Bronchial epithelial cell (primary cell): ENCODE measurements around the gene RPL7A. TPM values are rescaled to one million over a fixed set of nuclear protein-coding genes. Genes with fewer than 3 reads are reported as not detected.
"Not testable (repeated sequence)": the region's sequence is repeated elsewhere in the genome, so short reads cannot be mapped to it uniquely, and the experiment has no call there.

Experiments used
- DNase-seq: peaks from one replicate; pipeline ENCODE4 v3.0.0-alpha.2; 2010; ENCODE audit warnings: low read depth
- FAIRE-seq: peaks from 2 replicates; lab custom pipeline; 2011; peaks lifted over from hg19 to GRCh38; lab: Jason Lieb, UNC
- H3K27me3 ChIP-seq: 2 replicates; pipeline ENCODE4 v1.5.1; 2011; ENCODE audit warnings: low read length; ENCODE audit not compliant: control insufficient read depth, insufficient read depth
- H3K36me3 ChIP-seq: 2 replicates; pipeline ENCODE4 v1.5.1; 2011; ENCODE audit warnings: low read length; ENCODE audit not compliant: control insufficient read depth, insufficient read depth
- H3K4me3 ChIP-seq: 2 replicates; pipeline ENCODE4 v1.5.1; 2011; ENCODE audit warnings: mild to moderate bottlenecking, low read depth, low read length, control low read depth
- CTCF ChIP-seq: IDR thresholded peaks from 2 replicates; pipeline ENCODE4 v1.5.1; 2011; ENCODE audit warnings: mild to moderate bottlenecking, moderate library complexity, low read length, control low read depth, inconsistent platforms; ENCODE audit not compliant: insufficient read depth, severe bottlenecking
- total RNA-seq: library from RNA; depleted of rRNA; stranded (reverse); fragments of >200 nt; gene quantifications from 2 replicates; pipeline ENCODE4 v1.2.1, GENCODE V29; 2014

The RPL7A gene
- total RNA-seq, 1 donor from 2014 or later: 3,023 TPM

- DNase-seq: no peak
- no peak for TF ChIP-seq CTCF
- no peaks in the 10 kb centered on the region for H3K36me3 ChIP-seq
- no peaks in the 10 kb centered on the region for H3K27me3 ChIP-seq
- H3K4me3 ChIP-seq: no peak overlapping the region
- FAIRE-seq: no peak
Measured at GRCh38 chr9:133315997-133316396, 32.0 kb upstream of the RPL7A start.

DNA sequence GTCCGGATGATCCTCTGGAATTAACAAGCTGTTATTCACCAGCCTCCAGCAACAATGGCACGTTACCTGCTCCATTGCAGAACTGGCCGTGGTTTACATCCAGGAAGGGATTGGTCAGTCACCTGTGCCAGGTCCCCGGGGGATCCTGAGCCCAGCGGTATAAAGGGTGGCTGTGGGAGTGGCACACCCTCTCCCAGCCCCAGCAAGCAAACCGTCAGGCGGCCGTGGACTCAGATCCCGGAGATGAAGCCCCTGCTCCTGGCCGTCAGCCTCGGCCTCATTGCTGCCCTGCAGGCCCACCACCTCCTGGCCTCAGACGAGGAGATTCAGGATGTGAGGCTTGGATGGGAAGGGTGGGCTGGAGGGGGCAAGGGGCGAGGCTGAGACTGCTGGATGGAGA is 30.5 kb upstream of the RPL7A start:
- H3K27me3 ChIP-seq, DNase-seq, H3K4me3 ChIP-seq, H3K36me3 ChIP-seq, FAIRE-seq: not testable (repeated sequence)

DNA sequence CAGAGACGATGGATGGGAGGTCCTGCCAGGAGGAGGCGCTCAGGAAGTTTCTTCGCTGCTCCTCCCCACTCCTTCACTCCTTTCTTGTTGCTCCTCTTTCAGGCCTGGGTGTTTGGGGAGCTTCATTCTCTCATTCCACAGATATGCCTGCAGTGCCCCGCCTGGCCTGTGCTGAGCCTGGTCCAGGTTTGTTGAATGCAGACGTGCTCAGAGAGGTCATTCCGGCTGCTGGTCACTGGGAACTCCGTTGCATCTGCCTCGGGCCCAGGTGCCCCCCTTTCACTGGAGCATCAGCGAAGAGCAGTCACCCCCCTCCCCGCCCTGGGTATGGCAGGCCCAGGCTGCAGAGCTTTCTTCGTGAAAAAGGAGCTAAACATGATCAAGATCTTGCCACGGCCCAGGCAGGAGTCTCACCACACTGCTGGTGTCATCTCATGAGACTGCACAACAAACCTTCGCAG is 27.6 kb upstream of the RPL7A start:
- H3K27me3 ChIP-seq: no peaks in the 10 kb centered on the region
- FAIRE-seq: no peak
- no peak overlapping the region for H3K4me3 ChIP-seq
- H3K36me3 ChIP-seq: no peaks in the 10 kb centered on the region
- DNase-seq: no peak
- TF ChIP-seq CTCF: no peak

DNA sequence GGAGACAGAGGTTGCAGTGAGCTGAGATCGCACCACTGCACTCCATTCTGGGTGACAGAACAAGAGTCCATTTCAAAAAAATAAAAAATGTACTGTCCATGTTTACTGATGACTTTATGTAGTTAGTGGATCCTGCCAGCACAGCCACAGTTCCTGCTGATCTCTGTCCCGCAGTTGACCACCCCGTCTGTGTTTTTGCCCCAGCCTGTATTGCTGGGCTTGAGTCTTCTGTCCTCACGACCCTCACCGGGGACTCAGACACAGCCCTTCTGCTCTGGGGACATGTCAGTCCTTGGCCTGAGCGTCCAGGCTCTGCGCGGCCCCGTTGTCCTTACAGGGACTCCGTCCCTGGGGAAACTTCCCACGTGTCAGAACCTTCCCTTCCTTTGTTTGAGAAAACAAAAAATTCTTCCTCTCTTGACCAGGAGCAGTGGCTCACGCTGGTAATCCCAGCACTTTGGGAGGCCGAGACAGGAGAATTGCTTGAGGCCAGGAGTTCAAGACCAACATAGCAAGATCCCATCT is 26.5 kb upstream of the RPL7A start:
- no peak overlapping the region for H3K4me3 ChIP-seq
- H3K36me3 ChIP-seq: no peaks in the 10 kb centered on the region
- H3K27me3 ChIP-seq: no peaks in the 10 kb centered on the region
- no peak for DNase-seq
- no peak for FAIRE-seq
- TF ChIP-seq CTCF: no peak

- H3K4me3 ChIP-seq: no peak overlapping the region
- no peak for TF ChIP-seq CTCF
- DNase-seq: no peak
- no peaks in the 10 kb centered on the region for H3K27me3 ChIP-seq
- no peaks in the 10 kb centered on the region for H3K36me3 ChIP-seq
- FAIRE-seq: no peak
Measured at GRCh38 chr9:133322701-133323100, 25.3 kb upstream of the RPL7A start.

- FAIRE-seq: no peak
- Histone ChIP-seq H3K36me3 (no peaks in the 10 kb centered on the region), H3K4me3 (no peak overlapping the region), H3K27me3 (no peaks in the 10 kb centered on the region)
- TF ChIP-seq CTCF: no peak
- no peak for DNase-seq
Measured at GRCh38 chr9:133323211-133323610, 24.8 kb upstream of the RPL7A start.
